Inflammatory macrophage treated with lipopolysaccharide for 1 hour (primary cell): ENCODE results near the gene AP1M1.

Experiments
- DNase-seq, 2 donors: peaks; one replicate each; pipeline ENCODE4 v3.0.0-alpha.2; 2020 to 2022

Gene AP1M1

GRCh38 chr19:16265205-16265604 is 67.5 kb downstream of the AP1M1 start:
- DNase-seq, result no peak

DNA sequence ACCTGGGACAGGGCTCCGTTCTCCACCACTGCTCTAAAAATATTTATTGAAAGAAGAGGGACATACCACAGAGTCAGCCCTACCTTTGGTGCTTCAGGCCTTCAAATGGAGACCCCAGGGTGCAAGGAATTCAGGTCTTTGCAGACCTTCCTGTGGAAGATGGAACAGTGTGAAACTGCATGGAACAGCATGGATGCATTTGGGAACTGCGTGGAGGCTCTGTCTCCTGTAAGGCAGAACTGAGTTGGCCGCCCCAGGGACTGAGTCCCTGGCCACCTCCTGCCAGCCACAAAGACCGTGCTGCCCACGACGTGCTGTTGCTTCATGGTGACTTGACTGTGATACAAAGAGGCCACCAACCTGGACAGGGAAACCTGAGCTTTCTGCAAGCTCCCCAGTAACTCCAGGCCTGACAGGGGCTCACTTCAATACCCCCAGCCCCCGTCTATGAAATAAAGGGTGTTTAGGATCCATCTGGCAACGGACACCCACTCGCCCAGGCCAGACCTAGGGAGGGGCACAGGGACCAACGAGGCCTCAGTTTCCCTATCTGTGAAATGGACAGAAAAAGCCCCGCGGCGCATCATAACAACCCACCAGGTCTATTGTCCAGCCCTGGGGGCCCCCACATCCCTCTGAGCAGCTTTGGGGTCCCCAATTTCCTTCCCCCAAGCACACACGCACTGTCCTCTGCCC is 68.3 kb downstream of the AP1M1 start:
- no peak for DNase-seq

DNA sequence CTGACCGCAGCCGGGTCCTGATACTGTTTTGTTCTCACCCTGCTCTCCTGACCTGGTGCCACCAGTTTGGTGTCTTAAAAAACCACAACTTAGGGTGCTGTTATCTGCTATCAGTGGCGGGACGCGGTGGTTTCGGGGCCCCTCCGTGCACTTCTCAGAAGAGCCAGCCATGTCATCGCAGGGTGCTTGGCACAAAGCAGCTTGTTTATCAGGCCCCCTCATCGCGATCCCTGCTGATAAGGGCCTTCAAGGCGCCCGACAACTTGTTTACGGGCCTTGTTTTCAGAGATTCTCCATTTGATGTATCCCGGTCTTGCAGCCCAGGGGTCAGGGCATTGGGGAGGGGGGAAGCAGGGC is 68.9 kb downstream of the AP1M1 start:
- DNase-seq, result no peak

DNA sequence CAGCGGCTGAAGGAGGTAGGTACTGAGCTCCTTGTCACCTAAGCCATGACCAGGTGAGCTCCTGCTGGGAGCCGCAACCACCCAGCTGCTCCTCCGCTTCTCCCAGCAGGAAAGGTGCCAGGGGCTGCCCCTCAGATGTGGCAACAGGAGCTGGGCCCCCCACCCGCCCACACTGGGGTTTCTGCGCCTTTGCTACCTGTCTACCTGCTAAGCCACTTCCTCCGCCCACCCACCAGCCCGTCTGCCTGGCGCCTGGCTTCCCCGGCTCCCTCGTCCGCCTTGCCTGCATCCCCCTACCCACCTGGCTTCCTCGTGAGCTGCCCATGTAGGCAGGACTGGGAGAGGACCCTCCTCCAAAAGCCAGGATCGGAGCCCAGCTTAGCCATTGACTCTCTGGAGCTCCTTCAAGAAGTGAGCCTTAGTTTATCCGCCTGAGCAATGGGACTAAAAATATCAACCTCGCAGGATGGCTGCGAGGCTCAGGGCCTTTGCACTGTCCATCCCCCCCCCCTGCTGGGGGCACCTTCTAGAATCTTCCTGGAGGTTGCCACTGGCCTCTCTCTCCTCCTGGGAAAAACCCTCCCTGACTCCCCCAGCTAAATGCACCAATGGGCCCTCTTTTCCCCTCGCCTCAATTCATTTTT is 71.1 kb downstream of the AP1M1 start:
- no peak for DNase-seq

- DNase-seq, result no peak
Observed at GRCh38 chr19:16272945-16273344, 75.2 kb downstream of the AP1M1 start.

DNA sequence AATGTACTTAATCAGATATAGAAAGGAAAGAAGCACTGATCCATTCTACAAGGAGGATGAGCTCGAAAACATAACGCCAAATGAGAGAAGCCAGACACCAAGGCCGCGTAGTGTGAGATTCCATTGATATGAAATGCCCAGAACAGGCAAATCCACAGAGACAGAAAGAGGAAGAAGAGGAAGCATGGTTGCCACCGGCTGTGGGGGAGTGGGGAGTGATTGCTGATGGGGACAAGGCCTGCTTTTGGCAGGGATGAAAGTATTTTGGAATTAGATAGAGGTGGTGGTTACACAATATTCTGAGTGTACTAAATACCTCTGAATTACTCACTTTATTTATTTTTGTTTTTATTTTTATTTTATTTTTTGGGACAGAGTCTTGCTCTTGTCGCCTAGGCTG is 76.7 kb downstream of the AP1M1 start:
- DNase-seq, result peak; percentile 15 to 33

DNA sequence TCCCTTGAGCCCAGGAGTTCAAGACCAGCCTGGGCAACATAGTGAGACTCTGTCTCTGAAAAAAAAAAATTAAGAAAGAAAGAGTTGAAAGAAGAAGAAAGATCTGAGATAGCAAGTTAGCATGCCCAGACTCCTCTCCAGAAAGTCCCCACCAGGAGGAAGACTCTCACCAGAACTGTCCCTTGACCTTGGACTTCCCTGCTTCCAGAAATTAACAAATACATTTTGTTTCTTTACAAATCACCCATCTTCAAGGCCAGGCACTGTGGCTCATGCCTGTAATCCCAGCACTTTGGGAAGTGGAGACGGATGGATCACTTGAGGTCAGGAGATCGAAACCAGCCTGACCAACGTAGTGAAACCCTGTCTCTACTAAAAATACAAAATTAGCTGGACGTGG is 82.6 kb downstream of the AP1M1 start:
- DNase-seq, result peak; percentile 18 to 35

- no peak for DNase-seq
Observed at GRCh38 chr19:16281743-16282142, 84.0 kb downstream of the AP1M1 start.

DNA sequence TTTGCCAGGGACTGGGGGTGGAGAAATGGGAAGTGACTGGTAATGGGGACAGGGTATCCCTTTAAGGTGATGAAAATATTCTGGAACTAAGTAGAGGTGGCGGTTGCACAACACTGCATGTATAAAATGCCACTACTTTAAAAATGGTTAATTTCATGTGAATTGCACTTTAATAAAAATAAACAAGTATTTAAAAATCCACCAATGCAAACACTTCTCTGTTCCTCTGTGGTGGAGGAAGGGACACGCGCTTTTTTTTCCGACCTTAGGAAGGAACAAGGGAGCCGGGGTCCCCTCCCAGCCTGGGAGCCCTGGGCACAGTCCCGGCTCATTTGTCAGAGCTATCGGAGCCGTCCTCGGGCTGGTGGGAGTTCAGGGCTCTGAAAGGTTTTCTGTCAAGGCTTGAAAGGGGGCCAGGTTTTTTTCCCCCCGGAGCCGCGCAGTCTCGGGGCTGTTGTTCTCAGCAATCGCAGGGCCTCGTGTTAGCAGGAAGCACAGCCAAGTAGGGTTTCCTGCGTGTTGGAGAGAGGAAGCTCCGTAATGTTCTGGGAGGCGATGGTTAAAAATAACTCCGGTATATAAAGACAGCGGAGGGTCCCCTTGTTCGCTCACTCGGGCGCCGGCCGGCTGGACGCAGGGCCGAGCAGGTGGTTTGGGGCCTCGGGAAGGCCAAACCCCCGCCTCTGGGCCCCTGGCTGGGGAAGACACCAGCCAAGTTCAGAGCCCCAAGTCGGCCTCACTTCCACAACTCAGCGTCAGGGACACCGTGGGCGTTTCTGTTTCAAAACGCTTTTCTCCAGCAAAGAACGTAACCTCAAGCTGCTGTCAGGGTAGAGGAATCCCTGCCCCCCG is 85.7 kb downstream of the AP1M1 start:
- peak; percentile 89 to 93 for DNase-seq

GRCh38 chr19:16284505-16284904 is 86.8 kb downstream of the AP1M1 start:
- DNase-seq, result no peak

GRCh38 chr19:16285079-16285478 is 87.4 kb downstream of the AP1M1 start:
- peak in 1 of 2 donors; percentile 12 for DNase-seq

DNA sequence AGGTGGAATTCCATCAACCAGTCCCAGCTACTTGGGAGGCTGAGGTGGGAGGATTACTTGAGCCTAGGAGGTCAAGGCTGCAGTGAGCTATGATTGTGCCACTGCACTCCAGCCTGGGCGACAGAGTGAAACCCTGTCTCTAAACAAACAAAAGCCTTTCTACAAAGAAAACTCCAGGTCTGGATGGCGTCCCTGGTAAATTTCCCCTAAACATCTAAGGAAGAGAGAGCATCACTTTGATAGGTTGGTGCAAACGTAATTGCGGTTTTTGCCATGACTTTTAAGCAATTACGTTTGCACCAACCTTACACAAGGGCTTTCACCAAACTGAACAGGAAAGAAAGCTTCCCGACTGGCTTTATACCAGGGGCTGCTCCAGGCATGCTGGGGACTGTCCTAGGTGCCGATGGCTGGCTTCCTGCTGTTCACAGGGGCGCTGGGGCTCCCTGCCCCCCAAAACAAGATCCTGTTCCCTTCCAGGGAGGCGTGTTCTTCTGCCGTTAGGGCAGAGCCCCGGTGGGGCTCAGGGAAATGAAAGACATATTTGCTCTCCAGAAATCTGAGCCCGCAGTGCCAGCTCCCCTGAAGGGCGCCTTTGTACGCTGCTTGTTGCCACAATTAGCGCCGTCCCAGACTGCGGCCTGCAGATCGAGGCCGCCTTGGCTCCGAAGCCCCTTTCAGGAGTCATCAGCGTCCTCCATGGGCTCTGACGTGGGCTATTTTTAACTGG is 88.2 kb downstream of the AP1M1 start:
- peak; percentile 49 to 53 for DNase-seq

- DNase-seq, result no peak
Observed at GRCh38 chr19:16288544-16288943, 90.8 kb downstream of the AP1M1 start.

- DNase-seq, result no peak
Observed at GRCh38 chr19:16289594-16289993, 91.9 kb downstream of the AP1M1 start.

DNA sequence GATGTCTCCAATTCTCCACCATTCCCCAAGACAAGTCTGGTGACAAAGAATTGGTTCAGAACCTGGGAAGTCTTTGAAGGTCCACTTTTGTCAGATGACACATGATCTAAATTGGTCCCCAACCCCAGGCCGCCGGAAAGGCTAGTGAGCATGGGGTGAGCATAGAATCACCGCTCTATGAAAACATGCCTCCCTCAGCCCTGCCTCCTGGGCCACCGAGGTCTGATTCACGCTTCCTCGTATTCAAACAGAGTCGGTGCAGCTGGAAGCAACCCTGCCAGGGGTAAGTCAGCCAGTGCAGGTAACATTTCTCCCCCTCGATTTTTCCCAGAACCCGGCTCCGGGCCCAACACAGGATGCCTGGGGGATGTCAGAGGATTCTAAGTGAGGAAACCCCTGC is 93.0 kb downstream of the AP1M1 start:
- no peak for DNase-seq

- DNase-seq, result peak; percentile 72 to 87
Observed at GRCh38 chr19:16293118-16294091, 95.7 kb downstream of the AP1M1 start.

- no peak for DNase-seq
Observed at GRCh38 chr19:16295057-16295456, 97.3 kb downstream of the AP1M1 start.
